GM18505 (cell line): Measurements from ENCODE around the gene TMEM238L.

ENCODE experiments used
- ATAC-seq: cut with Tn5 transposase; IDR thresholded peaks from one replicate; pipeline ENCODE4 v1.9.1; 2021; ENCODE audit not compliant: unreplicated experiment
- POLR2A ChIP-seq: IDR thresholded peaks from 4 replicates; pipeline ENCODE4 v1.6.1; 2011; ENCODE audit warnings: borderline replicate concordance; ENCODE audit not compliant: insufficient read depth, insufficient read length; ENCODE audit errors: extremely low read depth

Gene TMEM238L

GRCh38 chr17:10756619-10757018, 47.3 kb downstream of the TMEM238L start:
- TF ChIP-seq POLR2A = no peak
- ATAC-seq = no peak

GRCh38 chr17:10756185-10756584, 47.7 kb downstream of the TMEM238L start:
- no peak for ATAC-seq
- TF ChIP-seq POLR2A = no peak

GRCh38 chr17:10755592-10756127, 48.2 kb downstream of the TMEM238L start:
- TF ChIP-seq POLR2A = no peak
- ATAC-seq = no peak

- no peak for TF ChIP-seq POLR2A
- ATAC-seq = no peak
Observed at GRCh38 chr17:10754861-10755591, 48.9 kb downstream of the TMEM238L start.

- ATAC-seq = no peak
- no peak for TF ChIP-seq POLR2A
Observed at GRCh38 chr17:10754109-10754508, 49.8 kb downstream of the TMEM238L start.

GRCh38 chr17:10752696-10753095, 51.2 kb downstream of the TMEM238L start:
- TF ChIP-seq POLR2A = no peak
- no peak for ATAC-seq

GRCh38 chr17:10751563-10751962, 52.3 kb downstream of the TMEM238L start:
- no peak for ATAC-seq
- no peak for TF ChIP-seq POLR2A

- TF ChIP-seq POLR2A = no peak
- ATAC-seq = no peak
Observed at GRCh38 chr17:10750210-10750609, 53.7 kb downstream of the TMEM238L start.

- no peak for ATAC-seq
- TF ChIP-seq POLR2A = no peak
Observed at GRCh38 chr17:10748531-10749181, 55.2 kb downstream of the TMEM238L start.

GRCh38 chr17:10745231-10745630, 58.7 kb downstream of the TMEM238L start:
- no peak for TF ChIP-seq POLR2A
- ATAC-seq = no peak
